ENCODE measurements around the gene SPATA24. TPM values are rescaled to one million over a fixed set of nuclear protein-coding genes. Genes with fewer than 3 reads are reported as not detected.
A peak's percentile ranks its signal among the peaks of the same experiment; 100 is the strongest.
"Not testable (repeated sequence)": the region's sequence is repeated elsewhere in the genome, so short reads cannot be mapped to it uniquely, and the experiment has no call there.

SPATA24 gene, protein sequence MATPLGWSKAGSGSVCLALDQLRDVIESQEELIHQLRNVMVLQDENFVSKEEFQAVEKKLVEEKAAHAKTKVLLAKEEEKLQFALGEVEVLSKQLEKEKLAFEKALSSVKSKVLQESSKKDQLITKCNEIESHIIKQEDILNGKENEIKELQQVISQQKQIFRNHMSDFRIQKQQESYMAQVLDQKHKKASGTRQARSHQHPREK
- total RNA-seq = 6.7 and 9.4 TPM in 2 replicates

DNA sequence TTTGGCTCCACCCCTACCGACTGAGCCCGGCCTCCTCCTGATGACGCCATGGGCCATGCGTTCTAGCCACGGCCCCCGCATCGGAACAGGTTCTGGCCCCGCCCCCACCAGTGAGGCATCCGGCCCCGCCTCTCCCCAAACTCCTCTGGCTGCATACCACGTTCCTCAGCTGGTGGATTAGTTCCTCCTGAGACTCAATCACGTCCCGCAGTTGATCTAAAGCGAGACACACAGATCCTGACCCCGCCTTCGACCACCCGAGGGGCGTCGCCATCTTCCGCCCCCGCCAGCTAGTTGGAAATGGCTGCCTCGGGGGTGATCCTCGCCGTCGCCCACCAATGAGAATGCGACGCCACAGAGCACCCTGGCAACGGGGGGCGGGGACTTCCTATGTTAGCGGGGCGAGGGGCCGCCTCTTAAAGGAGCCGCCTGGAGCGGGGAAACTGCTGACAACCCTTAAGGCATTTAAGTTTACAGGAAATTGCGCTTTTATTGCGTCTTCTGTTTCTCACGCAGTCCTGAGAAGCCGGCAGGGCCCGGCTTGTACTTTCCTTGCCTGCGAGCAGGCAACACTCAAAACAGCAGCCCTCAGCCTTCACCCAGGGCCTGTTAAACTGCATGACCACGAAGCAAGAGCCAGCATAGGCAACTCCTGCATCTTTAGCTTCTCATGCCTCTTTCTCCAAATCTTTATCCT lies at the start of gene SPATA24:
Gene SPATA24 (minus strand): TSS at position 303 of the 697 bp plus-strand sequence. CDS start 29 bp downstream, at position 274.
- DNase-seq (ENCODE audit: low read depth, low spot score) = peak; percentile 89

- DNase-seq (ENCODE audit: low read depth, low spot score) = no peak
These were observed 48.2 kb upstream of the SPATA24 start for GRCh38 chr5:139451878-139452660.

- DNase-seq (ENCODE audit: low read depth, low spot score) = no peak
These were observed 47.3 kb upstream of the SPATA24 start for GRCh38 chr5:139451176-139451575.

DNA sequence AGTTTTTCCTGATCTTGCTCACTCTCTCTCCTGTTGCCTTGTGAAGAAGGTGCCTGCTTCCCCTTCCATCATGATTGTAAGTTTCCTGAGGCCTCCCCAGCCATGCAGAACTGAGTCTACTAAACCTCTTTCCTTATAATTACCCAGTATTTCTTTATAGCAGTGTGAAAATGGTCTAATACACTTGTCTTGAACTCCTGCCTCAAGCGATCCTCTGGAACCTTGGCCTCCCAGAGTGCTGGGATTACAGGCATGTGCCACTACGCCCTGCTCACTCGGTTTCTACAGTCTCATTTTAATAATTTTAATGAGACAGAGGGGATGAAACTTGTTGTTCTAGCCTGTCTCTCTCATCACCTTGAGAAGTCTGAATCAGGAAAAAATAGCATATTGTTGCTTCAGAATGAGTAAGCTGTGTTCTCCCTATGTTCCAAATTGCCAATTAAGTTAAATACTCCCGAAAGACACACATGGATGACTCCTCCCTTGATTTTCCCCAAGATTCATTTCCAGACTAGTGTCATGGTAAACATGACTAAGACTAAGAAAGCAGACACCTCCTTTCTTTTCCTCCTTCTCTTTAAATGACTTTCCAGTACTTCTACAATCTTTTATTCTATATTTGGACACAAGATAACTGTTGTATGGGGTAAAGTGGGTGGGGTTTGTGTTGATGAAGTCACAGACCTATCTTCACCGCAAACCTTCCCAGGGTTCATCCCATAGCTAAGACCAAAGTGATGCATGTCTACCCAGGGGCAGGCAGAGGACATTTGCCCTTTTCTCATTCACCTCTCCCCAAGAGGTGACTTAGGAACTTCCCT lies 43.3 kb upstream of the SPATA24 start:
- no peak for DNase-seq (ENCODE audit: low read depth, low spot score)

GRCh38 chr5:139445325-139446170 lies 41.7 kb upstream of the SPATA24 start:
- DNase-seq (ENCODE audit: low read depth, low spot score) = no peak

- DNase-seq (ENCODE audit: low read depth, low spot score) = no peak
These were observed 40.1 kb upstream of the SPATA24 start for GRCh38 chr5:139443831-139444453.

DNA sequence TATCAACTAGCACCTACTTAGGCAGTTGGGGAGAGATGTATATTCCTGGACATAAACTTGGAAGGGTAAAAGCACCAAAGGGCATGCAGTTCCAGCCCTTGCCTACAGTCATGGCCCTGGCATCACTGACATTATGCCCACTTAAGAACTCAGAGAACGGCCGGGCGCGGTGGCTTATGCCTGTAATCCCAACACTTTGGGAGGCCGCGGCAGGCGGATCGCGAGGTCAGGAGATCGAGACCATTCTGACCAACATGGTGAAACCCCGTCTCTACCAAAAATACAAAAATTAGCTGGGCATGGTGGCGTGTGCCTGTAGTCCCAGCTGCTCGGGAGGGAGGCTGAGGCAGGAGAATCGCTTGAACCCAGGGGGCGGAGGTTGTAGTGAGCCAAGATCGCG lies 36.5 kb upstream of the SPATA24 start:
- not testable (repeated sequence) for DNase-seq (ENCODE audit: low read depth, low spot score)

DNA sequence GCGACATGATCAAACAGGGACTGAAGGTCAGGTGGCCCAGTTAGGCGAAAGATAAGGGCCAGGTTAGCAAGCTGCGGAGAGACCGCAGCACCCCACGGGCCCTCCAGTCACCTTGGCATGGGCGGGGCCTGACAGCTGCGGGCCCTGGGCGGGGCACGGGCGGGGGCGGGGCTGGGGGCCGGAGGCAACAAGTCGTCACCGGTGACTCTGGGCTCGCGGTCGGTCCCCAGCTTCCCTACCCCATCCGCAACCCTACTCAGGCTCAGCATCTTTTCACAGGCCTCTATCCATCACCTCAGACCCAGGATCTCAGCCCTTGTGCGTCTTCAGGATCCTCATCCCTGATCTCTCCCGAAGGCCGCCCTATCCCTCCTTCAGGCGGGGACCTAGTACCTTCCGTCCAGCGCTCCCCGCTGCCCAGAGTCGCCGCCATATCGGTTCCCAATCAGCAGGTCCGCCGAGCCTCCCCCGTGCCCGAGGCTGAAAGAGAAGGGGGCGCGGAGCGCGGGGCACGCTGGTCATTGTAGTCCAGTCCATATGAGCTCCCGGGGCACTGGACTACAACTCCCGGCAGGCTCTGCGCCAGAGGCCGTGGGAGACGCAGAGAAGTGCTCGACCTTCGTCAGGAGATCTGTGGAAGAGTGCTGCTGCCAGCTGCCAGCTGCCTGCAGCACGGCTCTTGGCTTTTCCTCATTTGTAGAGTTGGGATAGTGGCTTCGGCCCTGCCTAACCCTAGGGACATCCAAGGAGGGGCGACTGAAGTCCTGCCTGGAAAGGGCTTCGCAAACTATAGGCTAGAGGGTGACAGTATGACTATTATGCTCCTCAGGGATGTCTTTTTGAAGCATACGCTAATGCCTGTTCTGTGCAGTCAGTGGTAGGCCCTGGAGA lies 35.4 kb upstream of the SPATA24 start, which contains the start of gene DNAJC18:
Gene DNAJC18 (minus strand): TSS at position 513 of the 891 bp plus-strand sequence. CDS start 80 bp downstream, at position 433.
- DNase-seq (ENCODE audit: low read depth, low spot score) = no peak

DNA sequence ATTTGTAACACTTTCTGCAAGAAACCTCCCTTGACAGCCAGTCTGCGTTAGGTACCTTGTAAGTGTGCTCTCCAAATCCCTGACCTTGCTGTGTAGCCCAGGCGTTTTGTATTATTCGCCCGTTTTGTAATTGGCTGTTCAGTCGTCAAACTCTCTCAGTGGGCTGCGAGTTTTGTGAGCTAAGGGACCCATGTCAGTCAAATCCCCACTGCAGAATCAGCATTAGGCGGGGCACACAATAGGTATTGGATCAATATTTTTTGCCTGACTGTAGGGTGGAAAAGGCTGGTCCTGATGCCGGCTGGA lies 34.8 kb upstream of the SPATA24 start:
- DNase-seq (ENCODE audit: low read depth, low spot score) = no peak

DNA sequence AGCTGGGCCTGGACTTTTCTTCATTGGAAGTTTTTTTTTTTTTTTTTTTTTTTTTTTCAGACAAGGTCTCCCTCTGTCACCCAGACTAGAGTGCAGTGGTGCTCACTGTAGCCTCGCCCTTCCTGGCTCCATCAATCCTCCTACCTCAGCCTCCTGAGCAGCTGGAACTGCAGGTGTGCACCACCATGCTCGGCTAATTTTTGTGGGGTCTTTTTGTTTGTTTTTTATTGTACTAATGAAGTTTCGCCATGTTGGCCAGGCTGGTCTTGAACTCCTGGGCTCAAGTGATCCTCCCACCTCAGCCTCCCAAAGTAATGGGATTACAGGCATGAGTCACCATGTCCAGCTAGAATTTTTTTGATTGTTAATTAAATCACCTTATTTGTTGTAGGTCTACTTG lies 31.8 kb upstream of the SPATA24 start:
- no peak for DNase-seq (ENCODE audit: low read depth, low spot score)

DNA sequence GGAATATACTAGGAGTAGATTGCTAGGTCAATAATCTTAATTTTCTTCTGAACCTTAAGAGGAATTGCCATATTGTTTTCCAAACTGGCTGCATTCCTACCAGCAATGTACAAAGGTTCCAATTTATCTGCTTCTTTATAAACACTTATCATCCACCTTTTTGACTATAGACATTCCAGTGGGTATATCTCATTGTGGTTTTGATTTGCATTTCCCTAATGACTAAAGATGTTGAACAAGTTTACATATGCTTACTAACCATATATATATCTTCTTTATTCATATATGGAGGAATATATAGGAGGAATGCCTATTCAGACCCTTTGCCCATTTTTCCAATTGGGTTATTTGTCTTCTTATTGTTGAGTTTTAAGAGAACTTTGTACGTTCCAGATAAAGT lies 27.8 kb upstream of the SPATA24 start:
- DNase-seq (ENCODE audit: low read depth, low spot score) = no peak

DNA sequence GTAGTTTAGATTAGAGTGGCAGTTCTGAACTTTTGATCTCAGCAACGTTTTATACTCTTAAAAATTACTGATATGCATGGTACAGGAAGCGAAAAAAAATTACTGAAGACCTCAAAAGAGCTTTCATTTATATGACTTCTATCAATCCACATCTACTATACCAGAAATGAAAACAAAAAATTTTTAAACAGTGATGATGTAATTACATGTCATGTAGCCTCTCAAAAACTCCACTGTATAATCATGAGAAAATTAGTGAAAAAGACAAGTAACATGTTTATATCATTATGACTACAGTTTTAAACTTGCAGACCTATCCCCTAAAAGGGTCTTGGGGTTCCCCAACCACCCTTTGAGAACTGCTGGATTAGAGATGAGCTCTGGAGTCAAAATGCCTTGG lies 26.1 kb upstream of the SPATA24 start:
- no peak for DNase-seq (ENCODE audit: low read depth, low spot score)

- DNase-seq (ENCODE audit: low read depth, low spot score) = no peak
These were observed 22.5 kb upstream of the SPATA24 start for GRCh38 chr5:139426203-139426885.

DNA sequence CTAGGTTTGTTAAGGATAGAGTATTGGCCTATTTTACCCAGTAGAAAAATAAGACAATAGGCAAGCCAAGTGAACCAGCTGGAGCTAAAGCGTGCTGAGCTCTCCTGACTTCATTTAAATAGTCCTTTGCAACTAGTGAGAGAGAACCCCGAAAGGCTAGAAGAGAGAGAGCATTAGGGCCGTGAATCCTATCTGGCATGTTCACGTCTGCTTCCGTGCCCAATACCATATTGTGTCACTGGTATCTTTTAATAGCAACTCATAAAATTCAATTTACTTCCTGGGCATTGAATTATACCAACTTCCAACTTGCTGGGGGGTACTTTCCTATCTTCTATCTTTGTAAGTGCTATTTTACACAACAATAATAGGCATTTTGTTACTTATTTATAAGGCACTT lies 21.6 kb upstream of the SPATA24 start:
- no peak for DNase-seq (ENCODE audit: low read depth, low spot score)

DNA sequence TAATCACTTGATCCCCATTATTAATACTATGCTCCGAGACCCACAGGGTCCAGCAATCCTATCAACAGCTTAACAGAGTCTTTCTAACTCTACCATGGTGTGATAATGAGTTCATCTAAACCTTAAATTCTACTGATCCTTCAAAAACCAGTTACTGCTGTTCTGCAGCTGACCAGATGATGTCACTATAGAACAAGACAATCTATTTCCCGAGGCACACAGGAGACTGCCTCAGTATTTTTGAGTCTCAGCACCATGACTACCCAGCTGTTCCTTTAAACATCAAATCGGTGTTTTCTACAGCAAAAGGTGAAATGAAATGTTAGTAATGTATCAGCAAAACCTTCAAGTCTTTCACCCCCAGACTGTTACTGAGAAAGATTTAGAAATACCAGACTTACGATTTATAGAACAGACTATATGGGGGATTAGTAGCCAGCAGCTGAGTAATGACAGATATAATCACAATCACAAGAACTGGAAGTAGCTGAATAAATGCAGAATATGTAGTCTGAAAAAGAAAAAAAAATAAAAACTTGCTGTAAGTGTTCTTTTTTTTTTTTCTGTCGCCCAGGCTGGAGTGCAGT lies 18.5 kb upstream of the SPATA24 start:
- peak; percentile 43 for DNase-seq (ENCODE audit: low read depth, low spot score)

DNA sequence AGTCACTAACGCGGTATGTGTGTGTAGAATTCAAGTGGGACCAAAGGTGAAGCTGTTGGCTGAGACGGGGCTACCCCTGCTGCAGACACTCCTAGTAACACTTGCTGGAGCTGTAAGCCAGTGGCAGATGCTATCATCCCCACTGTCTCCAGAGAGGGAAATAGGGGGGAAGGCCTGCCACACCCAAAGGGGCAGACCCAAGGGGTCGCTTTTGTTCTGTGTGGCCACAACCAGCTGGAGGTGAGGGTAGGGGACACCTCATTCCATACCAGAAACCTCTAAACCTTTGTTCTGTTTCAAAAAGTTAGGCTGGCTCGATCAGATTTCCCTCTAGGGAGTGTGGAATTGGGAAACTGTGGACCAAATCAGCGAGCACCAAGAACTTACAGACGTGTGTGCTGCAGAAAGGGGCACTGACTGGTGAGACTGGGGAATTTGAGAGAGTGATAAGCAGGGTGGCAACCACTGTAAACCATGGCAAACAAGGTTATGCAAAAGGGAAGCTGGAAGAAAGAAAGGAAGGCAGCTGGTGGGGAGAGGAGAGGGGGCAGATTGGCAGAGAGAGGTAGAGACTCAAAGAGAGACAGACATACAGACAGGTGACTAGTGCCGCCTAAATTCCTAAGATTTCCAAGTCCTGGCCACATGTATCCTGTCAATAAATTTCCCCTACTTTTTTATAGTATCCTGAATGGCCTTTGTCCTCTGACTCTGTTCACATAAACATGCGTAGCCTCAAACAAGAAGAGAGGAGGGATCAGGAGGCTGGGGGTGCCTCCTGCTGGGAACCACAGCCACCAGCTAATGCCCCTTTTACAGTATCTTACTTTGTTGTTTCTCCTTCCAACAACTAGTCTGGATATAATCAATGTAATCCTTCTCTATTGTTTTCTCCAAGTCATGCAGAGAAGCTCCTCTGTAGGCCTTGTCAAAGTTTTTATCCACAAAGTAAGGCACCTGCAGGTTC lies 15.6 kb upstream of the SPATA24 start:
- no peak for DNase-seq (ENCODE audit: low read depth, low spot score)

GRCh38 chr5:139418793-139419192 lies 14.9 kb upstream of the SPATA24 start:
- no peak for DNase-seq (ENCODE audit: low read depth, low spot score)

All from pulmonary artery endothelial cell (primary cell).